NCI-H524 (cell line): ENCODE data around the gene IFITM5.

Experiments used
- DNase-seq, 2 experiments: peaks; one replicate each; lab custom pipeline; 2025; lab: John Stamatoyannopoulos, UW

IFITM5 gene

DNA sequence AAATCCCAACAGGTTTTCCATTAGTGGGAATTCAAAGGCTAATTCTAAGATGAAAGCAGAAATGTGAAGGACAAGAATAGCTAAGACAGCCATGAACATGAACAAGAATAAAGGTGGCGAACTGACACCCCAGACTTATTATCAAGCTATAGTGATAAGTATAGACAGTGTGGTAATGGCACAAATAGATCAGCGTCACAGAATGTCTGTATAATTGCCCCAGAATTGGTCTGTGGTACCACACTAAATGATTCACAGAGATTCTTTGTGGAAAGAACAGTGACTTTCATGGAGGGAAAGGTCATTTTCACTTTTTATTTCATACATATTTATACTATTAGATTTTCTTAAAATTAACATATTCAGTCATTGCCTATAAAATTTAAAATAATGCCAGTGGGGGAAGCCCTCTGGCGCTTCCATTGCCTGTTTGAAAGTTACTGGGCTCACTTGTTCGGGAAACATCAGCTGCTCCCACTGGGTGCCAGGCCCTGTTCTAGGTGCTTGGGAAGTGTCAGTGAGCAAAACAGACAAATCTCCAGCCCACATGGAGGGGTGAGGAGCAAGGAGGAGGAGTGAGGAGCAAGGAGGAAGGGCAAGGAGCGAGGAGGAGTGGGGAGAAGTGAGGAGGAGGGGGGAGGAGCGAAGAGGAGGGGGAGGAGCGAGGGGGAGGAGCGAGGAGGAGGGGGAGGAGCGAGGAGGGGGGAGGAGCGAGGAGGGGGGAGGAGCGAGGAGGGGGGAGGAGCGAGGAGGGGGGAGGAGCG is 32.5 kb downstream of the IFITM5 start:
- no peak for DNase-seq

- DNase-seq: no peak
These were observed 37.7 kb downstream of the IFITM5 start for GRCh38 chr11:261624-262023.

- no peak for DNase-seq
These were observed 39.9 kb downstream of the IFITM5 start for GRCh38 chr11:259413-259812.

- DNase-seq: no peak
These were observed 41.4 kb downstream of the IFITM5 start for GRCh38 chr11:257766-258493.

DNA sequence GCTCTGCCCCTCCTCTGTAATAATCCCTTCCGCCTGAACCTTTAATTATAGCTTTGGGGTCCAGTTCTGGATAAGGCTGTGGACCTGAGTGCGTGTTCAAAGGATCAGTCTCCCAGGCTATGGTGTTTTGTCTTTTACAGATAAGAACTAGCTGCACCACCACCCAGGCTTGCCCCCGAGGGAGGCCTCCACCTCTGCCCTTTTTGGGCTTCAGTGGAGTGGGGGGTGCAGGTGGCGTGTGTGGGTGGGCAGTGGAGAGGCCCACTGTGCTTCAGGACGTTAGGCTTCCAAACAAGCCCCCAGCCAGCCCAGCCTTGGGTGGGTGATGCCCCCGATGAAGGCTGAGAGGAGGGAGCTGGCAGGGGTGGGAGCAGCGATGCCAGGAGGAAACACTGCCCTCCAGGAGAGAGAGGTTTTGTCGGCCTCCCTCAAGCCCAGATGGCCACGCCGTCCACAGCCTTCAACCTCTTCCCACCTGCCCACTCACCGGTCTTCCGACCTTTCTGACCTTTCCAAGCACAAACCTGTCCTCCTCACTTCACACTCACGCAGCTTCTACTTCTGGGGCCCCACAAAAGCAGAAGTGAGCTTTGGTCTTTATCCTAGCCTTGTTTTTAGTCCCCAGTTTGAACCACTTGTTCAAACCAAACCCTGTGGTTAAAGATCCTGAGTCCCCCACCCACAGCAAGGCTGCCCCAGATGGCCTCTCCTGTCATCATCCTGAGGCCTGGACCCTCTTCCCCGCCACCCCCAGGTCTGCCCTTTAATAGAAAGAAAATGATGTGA is 42.2 kb downstream of the IFITM5 start:
- DNase-seq: no peak

GRCh38 chr11:255816-256215 is 43.5 kb downstream of the IFITM5 start:
- DNase-seq: no peak

GRCh38 chr11:255176-255575 is 44.1 kb downstream of the IFITM5 start:
- no peak for DNase-seq

DNA sequence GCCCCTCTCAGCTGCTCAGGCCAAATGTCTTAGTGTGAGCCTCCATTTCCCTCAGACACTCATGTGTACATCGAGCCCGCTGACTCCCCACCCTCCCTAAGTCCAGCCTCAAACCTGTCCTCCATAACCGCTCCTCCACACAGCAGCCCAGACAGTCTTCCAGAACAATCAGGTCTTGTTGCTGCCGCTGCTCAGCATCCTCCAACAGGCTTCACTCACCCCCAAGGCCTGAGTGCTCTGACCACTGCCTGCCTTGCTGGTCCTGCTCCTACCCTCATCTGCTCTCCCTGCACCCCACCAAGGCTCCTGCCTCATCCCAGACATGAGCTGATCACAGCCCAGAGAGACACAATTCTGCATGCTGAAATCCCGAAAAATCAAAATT is 45.4 kb downstream of the IFITM5 start:
- DNase-seq: no peak

DNA sequence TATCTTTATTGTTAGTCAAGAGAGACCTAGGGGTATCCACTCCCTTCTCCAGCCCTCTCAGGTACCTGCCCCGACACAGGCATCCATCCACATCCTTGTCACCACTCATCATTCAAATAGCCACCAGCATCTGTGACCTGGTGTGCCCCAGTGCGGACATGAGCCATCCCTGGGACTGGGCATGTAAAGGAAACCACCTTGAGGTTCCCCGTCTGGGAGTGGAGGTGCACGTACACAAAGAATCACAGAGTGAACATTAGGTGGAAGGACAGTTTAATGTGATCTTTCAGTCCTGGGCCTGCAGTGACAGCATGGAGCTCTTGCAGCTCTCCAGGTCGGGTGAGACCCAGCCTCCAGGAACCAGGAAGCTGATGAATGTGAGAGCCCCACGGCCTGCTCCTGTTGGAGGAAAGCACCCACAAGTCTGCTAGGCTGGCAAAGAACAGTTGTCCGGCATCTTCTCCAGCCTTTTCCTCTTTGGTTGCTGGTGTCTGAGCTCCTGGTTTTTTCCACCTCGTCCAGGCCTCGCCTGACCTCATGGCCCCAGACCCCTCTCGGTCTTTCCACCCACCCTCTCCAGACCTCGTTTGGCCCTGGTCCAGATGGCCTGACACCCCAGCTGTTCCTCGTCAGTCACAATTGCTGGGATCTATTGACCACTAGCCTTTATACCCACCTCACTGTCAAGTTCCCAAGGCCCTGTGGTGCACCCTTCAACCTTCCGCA is 46.0 kb downstream of the IFITM5 start:
- DNase-seq: no peak

DNA sequence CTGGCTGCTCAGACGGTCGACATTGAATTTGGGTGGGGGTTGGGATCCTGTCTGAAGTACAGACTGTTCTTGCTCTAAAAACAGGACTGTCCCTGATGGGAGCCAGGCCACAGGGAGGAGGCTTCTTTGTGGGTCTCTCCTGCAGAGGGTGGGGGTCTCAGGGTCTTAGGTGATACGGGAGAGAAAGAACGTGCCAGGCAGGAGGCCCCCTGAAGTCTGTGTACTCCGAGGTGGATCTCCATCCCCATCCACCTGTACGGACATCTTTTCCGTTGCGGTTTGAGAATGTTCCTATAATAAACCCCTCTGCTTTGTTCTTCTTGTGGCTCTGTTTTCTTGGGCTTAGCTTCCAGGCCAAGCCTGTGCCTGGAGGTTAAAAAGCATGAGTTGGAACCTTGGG is 46.7 kb downstream of the IFITM5 start:
- no peak for DNase-seq

DNA sequence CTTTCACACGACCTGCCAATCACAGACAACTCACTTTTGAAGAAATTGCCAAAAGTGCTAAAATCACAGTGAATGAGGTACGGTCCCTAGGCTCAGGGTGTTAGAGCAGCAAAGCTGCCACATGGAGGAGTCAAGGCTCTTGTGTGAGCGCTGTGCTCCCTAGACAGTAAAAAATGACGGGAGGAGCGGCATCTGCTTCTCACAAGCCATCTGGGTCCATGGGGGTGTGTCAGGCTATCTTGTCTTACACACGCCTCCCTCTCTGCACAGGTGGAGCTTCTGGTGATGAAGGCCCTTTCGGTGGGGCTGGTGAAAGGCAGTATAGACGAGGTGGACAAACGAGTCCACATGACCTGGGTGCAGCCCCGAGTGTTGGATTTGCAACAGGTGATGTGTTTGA is 47.8 kb downstream of the IFITM5 start:
- DNase-seq: peak in 1 of 2 experiments; percentile 19

GRCh38 chr11:250740-251299 is 48.5 kb downstream of the IFITM5 start:
- DNase-seq: peak in 1 of 2 experiments; percentile 21

DNA sequence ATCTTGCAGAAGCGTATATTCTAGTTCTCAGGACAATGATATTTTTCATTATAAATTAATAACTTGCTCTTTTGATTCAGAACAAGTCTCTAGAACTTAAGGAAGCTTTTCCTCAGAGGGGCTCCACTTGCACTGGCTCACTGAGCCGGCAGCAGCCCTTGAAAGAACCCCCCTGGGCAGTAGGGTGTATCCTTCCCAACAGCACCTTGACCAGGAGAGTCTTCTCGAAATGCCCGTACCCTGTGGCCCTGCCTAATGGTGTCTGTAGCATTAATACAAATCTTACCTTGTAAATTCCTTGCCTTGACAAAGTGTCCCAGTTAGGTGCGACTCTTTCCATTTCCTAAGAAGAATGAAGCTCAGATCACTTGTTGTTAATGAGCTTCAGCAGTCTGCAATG is 49.1 kb downstream of the IFITM5 start:
- no peak for DNase-seq

- no peak for DNase-seq
These were observed 50.3 kb downstream of the IFITM5 start for GRCh38 chr11:249062-249461.
